AG09309 (cell line): ENCODE data around the gene FCHSD2.
A peak's percentile ranks its signal among the peaks of the same experiment; 100 is the strongest.
"Not testable (repeated sequence)": the region's sequence is repeated elsewhere in the genome, so short reads cannot be mapped to it uniquely, and the experiment has no call there.

Source experiments
- DNase-seq: peaks from one replicate; pipeline ENCODE4 v3.0.0-alpha.2; 2010; ENCODE audit warnings: low read depth
- H3K4me3 ChIP-seq: 2 replicates; pipeline ENCODE4 v1.5.1; 2011; ENCODE audit warnings: mild to moderate bottlenecking, low read depth, low read length, moderate library complexity; ENCODE audit not compliant: control insufficient read depth
- TF ChIP-seq, protein P1 (sequence below): IDR thresholded peaks from 2 replicates; pipeline ENCODE4 v1.5.1; 2011; ENCODE audit warnings: mild to moderate bottlenecking, low read depth, low read length, inconsistent platforms; ENCODE audit not compliant: insufficient read depth, control insufficient read depth; ENCODE audit errors: missing control alignments

Gene FCHSD2

DNA sequence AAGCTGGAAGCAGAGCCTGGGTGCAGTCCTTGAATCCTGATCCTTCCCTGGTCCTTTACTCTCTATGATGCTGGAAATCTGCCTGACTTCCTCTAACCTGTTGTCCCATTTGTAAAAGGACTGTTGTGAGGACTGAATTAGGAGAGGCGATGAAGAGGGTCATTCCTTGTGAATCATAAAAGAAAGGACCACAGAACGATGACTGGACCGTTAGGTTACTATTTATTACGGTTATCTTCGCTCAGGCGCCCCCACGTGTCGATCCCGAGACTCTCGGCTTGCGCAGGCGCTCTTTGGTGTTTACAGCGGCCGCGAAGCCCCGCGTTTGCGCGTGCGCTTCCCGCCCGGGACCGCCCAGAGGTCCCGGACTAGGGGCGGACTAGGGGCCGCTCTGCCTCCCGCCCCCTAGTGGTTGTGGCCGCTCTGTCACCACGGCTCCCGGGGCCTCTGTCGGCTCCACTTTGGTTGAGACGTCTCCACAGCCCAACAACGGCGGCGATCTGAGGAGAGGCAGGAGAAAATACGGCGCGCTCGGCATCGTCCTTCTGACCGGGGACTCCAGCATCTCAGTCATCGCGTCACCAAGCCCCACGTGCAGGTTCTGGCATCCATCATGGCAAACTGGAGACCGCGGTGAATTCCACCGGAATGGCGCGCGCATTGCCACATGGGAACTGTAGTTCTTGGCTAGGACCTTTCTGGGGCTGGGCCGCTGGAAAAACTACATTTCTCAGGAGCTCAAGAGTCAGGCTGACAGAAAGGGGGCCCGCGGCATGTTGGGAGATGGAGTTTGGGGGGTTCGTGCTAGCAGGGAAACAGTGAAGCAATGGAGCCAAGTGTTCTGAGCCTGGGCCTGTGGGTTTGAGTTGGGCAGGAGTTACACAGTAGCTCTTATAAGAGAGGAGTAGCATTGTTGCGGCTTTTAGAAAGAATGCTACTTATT is 348.4 kb downstream of the FCHSD2 start, which contains the start of gene STARD10:
TSS of gene STARD10 (minus strand) at position 623 of the 943 bp plus-strand sequence. CDS start 12,866 bp downstream, outside the sequence.
- peak; percentile 67 for DNase-seq
- H3K4me3 ChIP-seq: peak within 1 kb of the TSS; percentile 69
- TF ChIP-seq, protein P1, sequence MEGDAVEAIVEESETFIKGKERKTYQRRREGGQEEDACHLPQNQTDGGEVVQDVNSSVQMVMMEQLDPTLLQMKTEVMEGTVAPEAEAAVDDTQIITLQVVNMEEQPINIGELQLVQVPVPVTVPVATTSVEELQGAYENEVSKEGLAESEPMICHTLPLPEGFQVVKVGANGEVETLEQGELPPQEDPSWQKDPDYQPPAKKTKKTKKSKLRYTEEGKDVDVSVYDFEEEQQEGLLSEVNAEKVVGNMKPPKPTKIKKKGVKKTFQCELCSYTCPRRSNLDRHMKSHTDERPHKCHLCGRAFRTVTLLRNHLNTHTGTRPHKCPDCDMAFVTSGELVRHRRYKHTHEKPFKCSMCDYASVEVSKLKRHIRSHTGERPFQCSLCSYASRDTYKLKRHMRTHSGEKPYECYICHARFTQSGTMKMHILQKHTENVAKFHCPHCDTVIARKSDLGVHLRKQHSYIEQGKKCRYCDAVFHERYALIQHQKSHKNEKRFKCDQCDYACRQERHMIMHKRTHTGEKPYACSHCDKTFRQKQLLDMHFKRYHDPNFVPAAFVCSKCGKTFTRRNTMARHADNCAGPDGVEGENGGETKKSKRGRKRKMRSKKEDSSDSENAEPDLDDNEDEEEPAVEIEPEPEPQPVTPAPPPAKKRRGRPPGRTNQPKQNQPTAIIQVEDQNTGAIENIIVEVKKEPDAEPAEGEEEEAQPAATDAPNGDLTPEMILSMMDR: peak; percentile 95

- no peak overlapping the region for H3K4me3 ChIP-seq
- TF ChIP-seq, protein P1: no peak
- DNase-seq: no peak
Measured at GRCh38 chr11:72793076-72793424, 349.1 kb downstream of the FCHSD2 start.

DNA sequence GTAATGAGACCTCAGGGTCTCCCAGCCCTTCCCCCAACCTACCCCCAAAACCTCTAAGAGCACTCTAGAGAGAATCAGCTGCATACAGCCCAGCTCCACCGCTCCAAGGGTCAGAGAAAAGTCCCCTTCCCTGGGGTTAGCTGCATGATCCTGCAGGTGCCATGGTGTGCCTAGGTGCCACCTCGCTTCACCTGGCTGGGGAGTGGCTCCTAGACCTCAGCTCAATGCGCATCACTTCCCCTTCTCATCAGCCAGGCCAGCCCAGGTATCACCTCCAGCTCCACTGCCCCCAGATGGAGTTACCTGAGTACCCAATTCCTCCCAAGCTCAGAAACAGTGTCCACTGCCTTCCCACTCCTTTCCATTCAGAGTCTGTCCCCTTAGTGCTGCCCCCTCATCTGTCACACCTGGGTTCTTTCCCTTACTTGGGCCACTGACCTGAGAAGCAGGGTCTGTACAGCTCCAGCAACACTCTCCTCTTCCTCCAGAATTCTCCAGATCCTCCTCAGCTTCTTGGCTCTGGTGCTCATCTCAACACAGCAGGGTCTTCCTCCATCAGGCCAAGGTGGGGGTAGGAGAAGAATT is 349.6 kb downstream of the FCHSD2 start:
- TF ChIP-seq, protein P1: no peak
- H3K4me3 ChIP-seq: no peak overlapping the region
- DNase-seq: no peak

- DNase-seq, H3K4me3 ChIP-seq: not testable (repeated sequence)
Measured at GRCh38 chr11:72791228-72791627, 350.9 kb downstream of the FCHSD2 start.

GRCh38 chr11:72789493-72790131 is 352.5 kb downstream of the FCHSD2 start:
- TF ChIP-seq, protein P1: no peak
- H3K4me3 ChIP-seq: no peak overlapping the region
- DNase-seq: no peak

DNA sequence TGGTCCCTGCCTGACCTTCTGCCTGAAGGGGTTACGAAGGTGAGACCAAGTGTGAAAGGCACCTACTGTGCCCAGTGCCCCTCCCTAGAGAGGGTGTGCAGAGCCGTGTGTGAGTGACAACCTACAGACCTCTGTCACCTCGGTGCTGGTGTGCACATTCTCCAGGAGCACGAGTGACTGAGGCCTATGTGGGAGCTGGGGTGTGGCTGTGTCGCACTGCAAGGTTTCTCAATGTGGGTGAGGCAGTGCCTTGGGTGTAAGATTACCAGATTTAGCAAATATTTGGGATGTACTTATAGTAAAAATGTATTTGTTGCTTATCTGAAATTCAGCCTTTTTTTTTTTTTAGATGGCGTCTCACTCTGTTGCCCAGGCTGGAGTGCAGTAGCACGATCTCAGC is 353.9 kb downstream of the FCHSD2 start:
- TF ChIP-seq, protein P1: no peak
- no peak overlapping the region for H3K4me3 ChIP-seq
- no peak for DNase-seq
